ES-I3 (cell line): Measurements from ENCODE around the gene CST8.

Experiments used
- H3K36me3 ChIP-seq: 2 replicates; pipeline ENCODE4 v1.6.1; 2013; ENCODE audit warnings: mild to moderate bottlenecking, low read length, control low read depth, moderate library complexity; ENCODE audit not compliant: insufficient read depth
- H3K4me1 ChIP-seq: 2 replicates; pipeline ENCODE4 v1.6.1; 2013; ENCODE audit warnings: mild to moderate bottlenecking, control low read depth, low read length; ENCODE audit not compliant: insufficient read depth
- H3K9ac ChIP-seq: 2 replicates; pipeline ENCODE4 v1.6.1; 2013; ENCODE audit warnings: low read depth, mild to moderate bottlenecking, low read length, moderate library complexity
- H3K9me3 ChIP-seq: 2 replicates; pipeline ENCODE4 v1.6.1; 2013; ENCODE audit warnings: mild to moderate bottlenecking, low read length, moderate library complexity; ENCODE audit not compliant: control insufficient read depth, insufficient read depth

Gene CST8

GRCh38 chr20:23520185-23520584 lies 29.3 kb downstream of the CST8 start:
- no peaks in the 10 kb centered on the region for H3K36me3 ChIP-seq

GRCh38 chr20:23524146-23524545 lies 33.2 kb downstream of the CST8 start:
- H3K36me3 ChIP-seq: no peaks in the 10 kb centered on the region
- no peaks in the 10 kb centered on the region for H3K4me1 ChIP-seq
- H3K9me3 ChIP-seq: peaks cover 13% of the 10 kb centered on the region
- H3K9ac ChIP-seq: no peak overlapping the region

More at GRCh38 chr20:23520185-23520584, 29.3 kb downstream of the CST8 start:
- Histone ChIP-seq H3K9me3 (peaks cover 10% of the 10 kb centered on the region), H3K4me1 (peaks cover under 1% of the 10 kb centered on the region; the same call in 1 of the 2 replicates), H3K9ac (no peak overlapping the region)

- Histone ChIP-seq H3K9me3 (peaks cover 10% of the 10 kb centered on the region), H3K9ac (no peak overlapping the region), H3K4me1 (no peaks in the 10 kb centered on the region), H3K36me3 (no peaks in the 10 kb centered on the region)
Observed at GRCh38 chr20:23526850-23527249, 35.9 kb downstream of the CST8 start.

GRCh38 chr20:23528867-23529431 lies 38.0 kb downstream of the CST8 start:
- H3K9me3 ChIP-seq: peaks cover 7% of the 10 kb centered on the region
- H3K9ac ChIP-seq: no peak overlapping the region
- H3K36me3 ChIP-seq: no peaks in the 10 kb centered on the region
- H3K4me1 ChIP-seq: peaks cover 12% of the 10 kb centered on the region

GRCh38 chr20:23530937-23531567 lies 40.1 kb downstream of the CST8 start:
- Histone ChIP-seq H3K36me3 (no peaks in the 10 kb centered on the region), H3K9me3 (peaks cover 7% of the 10 kb centered on the region), H3K9ac (no peak overlapping the region), H3K4me1 (peaks cover 12% of the 10 kb centered on the region)

GRCh38 chr20:23532533-23532932 lies 41.6 kb downstream of the CST8 start:
- no peak overlapping the region for H3K9ac ChIP-seq
- no peaks in the 10 kb centered on the region for H3K36me3 ChIP-seq

GRCh38 chr20:23533161-23533560 lies 42.2 kb downstream of the CST8 start:
- Histone ChIP-seq H3K36me3 (no peaks in the 10 kb centered on the region), H3K9me3 (peaks cover 3% of the 10 kb centered on the region; the same call in 1 of the 2 replicates), H3K9ac (no peak overlapping the region), H3K4me1 (peaks cover 12% of the 10 kb centered on the region)

More at GRCh38 chr20:23532533-23532932, 41.6 kb downstream of the CST8 start:
- H3K9me3 ChIP-seq: peaks cover 7% of the 10 kb centered on the region
- H3K4me1 ChIP-seq: peaks cover 12% of the 10 kb centered on the region

GRCh38 chr20:23534801-23535593 lies 44.1 kb downstream of the CST8 start:
- Histone ChIP-seq H3K4me1 (peaks cover 12% of the 10 kb centered on the region), H3K9me3 (no peaks in the 10 kb centered on the region; the same call in 1 of the 2 replicates), H3K36me3 (no peaks in the 10 kb centered on the region), H3K9ac (no peak overlapping the region)

GRCh38 chr20:23536328-23536974 lies 45.5 kb downstream of the CST8 start:
- peaks cover 18% of the 10 kb centered on the region for H3K4me1 ChIP-seq
- H3K9ac ChIP-seq: no peak overlapping the region
- H3K36me3 ChIP-seq: no peaks in the 10 kb centered on the region
- no peaks in the 10 kb centered on the region for H3K9me3 ChIP-seq

GRCh38 chr20:23537030-23537429 lies 46.1 kb downstream of the CST8 start:
- H3K4me1 ChIP-seq: peaks cover 24% of the 10 kb centered on the region
- H3K36me3 ChIP-seq: no peaks in the 10 kb centered on the region
- no peaks in the 10 kb centered on the region for H3K9me3 ChIP-seq
- no peak overlapping the region for H3K9ac ChIP-seq

GRCh38 chr20:23540624-23541023 lies 49.7 kb downstream of the CST8 start:
- H3K9me3 ChIP-seq: no peaks in the 10 kb centered on the region
- no peaks in the 10 kb centered on the region for H3K36me3 ChIP-seq
- peaks cover 11% of the 10 kb centered on the region; the same call in 1 of the 2 replicates for H3K4me1 ChIP-seq
- H3K9ac ChIP-seq: no peak overlapping the region

- Histone ChIP-seq H3K36me3 (no peaks in the 10 kb centered on the region), H3K9ac (no peak overlapping the region), H3K9me3 (no peaks in the 10 kb centered on the region), H3K4me1 (peaks cover 11% of the 10 kb centered on the region; the same call in 1 of the 2 replicates)
Observed at GRCh38 chr20:23541330-23541729, 50.4 kb downstream of the CST8 start.

- Histone ChIP-seq H3K36me3 (no peaks in the 10 kb centered on the region), H3K9ac (no peak overlapping the region), H3K4me1 (peaks cover 11% of the 10 kb centered on the region; the same call in 1 of the 2 replicates), H3K9me3 (no peaks in the 10 kb centered on the region)
Observed at GRCh38 chr20:23541776-23542175, 50.9 kb downstream of the CST8 start.

- no peaks in the 10 kb centered on the region for H3K9me3 ChIP-seq
- H3K4me1 ChIP-seq: peaks cover 11% of the 10 kb centered on the region; the same call in 1 of the 2 replicates
- no peaks in the 10 kb centered on the region for H3K36me3 ChIP-seq
- H3K9ac ChIP-seq: no peak overlapping the region
Observed at GRCh38 chr20:23542801-23543200, 51.9 kb downstream of the CST8 start.
